ENCODE results near the gene TBC1D16.

GRCh38 chr17:80027043-80027435 is 8.6 kb downstream of the TBC1D16 start:
- TF ChIP-seq POLR2A (IDR thresholded peaks at IDR 0.05; ENCODE audit: low read depth, low read length) (no peak), POLR2AphosphoS5 (IDR thresholded peaks at IDR 0.05; ENCODE audit: low read depth, low read length) (no peak), TAF1 (IDR thresholded peaks at IDR 0.05; ENCODE audit: low read depth, low read length) (no peak), PAX5 (IDR thresholded peaks at IDR 0.05; ENCODE audit: insufficient read depth, low read length, severe bottlenecking) (no peak), SPI1 (IDR thresholded peaks at IDR 0.05; ENCODE audit: low read depth, low read length) (no peak), POU2F2 (IDR thresholded peaks at IDR 0.05; ENCODE audit: low read depth, low read length) (no peak)

All from GM12891 (cell line).